T follicular helper cell (primary cell): Measurements from ENCODE around the gene HDAC4.

ENCODE experiments used
- DNase-seq: peaks from one replicate; pipeline ENCODE4 v3.0.0-alpha.2; 2020; ENCODE audit warnings: low read depth

HDAC4 gene

DNA sequence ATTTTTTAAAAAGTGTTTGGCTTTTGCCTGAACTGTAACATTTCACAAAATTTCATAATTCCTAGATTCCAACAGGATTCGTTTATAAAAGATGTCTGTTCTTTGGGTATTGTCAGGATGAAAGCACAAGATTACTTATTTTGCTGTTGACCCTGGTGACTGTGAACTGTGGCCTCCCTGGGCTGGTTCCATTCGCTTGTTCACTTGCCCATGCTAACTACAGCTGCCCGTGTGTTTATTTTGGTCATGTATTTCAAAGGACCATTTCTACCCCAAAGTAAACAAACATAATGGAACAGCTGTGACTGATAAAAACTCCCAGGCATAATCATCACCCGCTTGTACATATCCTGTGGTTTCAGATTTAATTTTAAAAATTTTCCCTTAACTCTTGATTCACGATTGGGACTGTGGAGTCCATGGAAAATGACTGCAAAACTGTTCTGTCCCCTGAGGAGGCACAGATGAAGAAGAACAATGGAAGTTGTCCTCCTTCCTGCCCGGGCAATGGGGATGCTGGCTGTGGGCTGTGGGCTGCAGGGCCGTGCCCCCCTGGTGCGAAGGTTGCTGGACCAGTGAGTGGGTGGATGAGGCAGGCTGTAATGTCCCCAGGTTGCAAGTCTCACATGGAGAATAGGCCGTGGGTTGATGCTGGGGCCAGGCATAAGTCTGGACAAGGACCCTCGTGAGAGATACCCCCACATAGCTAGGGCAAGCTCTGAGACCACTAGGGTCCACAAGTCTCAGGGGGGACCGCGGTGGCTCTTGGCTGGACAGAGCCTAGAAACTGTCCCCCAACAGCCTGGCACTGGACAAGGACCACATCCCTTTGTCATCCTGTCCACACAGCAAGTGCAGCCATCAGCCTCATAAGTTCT lies 28.9 kb upstream of the HDAC4 start:
- no peak for DNase-seq

DNA sequence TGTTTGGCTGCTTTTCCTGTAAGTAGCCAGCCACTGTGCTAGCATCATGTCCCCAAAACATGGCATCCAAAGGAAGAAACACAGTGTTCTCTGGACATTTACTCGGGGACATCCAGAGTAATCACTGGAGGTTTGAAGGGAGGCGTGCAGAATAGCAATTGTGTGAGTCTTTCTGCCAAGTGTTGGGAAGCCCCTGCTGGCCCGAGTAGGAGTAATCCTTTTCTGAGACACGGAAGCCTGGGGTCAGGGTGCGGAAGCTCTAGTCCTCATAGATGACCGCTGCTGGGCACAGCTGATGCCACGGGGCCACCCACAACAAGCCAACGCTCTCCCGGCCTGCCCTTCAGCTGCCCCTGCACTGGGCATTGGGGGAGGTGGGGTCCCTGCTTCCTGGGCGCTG lies 24.8 kb upstream of the HDAC4 start:
- DNase-seq, result no peak

DNA sequence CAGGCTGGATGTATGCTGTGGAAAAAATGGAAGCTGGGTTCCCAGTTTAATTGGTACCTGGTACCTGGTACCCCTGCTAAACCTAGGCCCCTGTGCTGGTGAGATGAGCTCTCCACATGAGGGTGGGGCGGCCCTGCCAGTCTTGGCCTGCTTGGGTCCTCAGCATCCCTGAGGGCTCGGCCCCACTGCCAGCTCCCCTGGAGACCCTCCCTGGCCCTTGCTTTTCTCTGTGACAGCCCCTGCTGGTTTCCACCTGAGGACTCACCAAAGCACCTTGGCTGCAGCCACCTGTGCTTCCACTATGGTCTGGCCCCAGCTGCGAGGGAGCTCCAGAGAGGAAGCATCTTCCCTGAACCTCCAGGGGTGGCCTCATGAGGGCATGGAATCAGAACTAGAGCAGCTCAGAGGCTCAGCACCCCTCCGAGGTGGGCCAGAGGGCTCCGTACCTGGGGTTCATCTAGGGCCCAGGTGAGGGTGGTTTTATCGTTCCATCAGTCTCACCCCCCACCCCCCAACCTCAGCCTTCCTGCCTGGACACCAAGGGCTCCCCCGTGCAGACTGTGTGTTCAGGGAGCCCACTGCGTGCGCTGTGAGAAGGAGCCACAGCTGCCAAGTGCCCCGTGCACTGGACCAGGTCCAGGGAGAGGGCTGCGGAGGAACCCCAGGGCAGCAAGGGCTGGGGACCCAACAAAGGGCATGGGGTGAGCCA lies 23.7 kb upstream of the HDAC4 start:
- no peak for DNase-seq

DNA sequence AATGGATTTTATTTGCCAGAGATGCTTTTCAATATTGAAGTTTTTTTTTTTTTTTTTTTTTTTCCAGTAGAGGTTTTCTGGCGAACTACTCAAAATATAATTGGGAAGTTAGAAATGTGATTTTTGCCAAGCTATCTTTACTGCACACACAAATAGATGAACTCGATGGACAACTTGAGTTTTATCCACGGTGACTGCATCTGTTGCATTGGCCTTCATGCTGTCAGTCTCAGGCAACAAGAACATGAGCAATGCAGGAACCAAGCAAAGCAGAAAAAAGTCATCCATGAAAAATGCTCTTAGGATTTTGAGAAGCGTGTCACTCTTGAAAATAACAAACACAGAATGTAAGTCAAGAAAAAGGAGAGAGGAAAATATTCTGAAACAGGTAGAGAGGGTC lies 22.7 kb upstream of the HDAC4 start:
- no peak for DNase-seq

DNA sequence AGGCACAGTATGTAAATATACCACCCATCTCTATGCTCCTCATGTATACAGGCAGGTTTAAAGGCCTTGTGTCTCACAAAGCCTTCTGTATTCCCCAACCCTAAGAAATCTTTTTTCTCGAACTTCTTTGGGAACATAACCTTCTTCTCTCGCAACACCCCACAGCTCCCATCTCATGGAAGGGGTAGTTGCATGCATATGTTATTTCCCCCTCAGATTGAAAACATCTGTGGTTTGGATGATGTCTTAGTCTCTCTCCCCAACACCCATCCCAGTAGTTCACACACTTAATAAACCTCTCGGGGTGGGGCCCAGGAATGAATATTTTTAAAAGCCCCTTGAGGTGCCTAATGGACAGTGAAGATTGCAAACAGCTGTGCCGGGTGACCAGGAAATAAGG lies 21.0 kb upstream of the HDAC4 start:
- DNase-seq, result no peak

DNA sequence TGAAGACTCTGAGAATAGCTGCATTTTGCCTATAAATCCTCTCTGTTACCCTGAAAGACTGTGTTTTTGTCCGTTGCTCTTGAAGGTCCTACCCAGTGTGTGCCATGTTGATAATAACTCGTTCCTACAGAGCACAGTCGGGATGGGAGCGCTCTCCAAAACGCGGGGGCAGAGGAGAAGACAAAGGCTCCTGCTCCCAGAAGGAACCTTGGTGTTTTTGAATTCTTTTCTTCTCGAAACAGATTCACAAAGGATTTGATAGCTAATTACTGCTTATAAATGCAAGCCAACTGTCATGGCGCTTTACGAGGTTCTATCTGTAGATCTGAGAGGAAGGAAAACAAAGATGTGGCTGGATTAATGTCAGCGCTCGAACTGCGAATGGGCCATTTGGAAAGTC lies 19.3 kb upstream of the HDAC4 start:
- DNase-seq, result no peak

DNA sequence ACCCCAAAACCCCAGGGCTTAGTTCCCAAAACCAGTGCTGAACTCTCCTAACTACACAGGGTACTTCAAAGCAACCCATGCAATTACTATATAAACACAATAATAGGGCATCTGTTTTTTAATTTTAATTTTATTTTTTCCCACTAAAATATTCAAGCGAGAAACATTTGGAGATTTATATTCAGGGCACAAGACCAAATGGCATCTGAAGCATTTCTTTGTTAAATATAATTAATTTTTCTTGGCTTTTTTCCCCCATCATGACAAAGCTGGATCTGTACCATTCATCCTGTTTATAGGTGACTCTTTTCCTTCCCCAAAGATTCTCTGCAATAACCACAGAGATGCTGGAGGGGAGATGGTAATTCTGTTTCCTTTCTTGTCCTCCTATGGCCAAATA lies 18.1 kb upstream of the HDAC4 start:
- DNase-seq, result no peak

DNA sequence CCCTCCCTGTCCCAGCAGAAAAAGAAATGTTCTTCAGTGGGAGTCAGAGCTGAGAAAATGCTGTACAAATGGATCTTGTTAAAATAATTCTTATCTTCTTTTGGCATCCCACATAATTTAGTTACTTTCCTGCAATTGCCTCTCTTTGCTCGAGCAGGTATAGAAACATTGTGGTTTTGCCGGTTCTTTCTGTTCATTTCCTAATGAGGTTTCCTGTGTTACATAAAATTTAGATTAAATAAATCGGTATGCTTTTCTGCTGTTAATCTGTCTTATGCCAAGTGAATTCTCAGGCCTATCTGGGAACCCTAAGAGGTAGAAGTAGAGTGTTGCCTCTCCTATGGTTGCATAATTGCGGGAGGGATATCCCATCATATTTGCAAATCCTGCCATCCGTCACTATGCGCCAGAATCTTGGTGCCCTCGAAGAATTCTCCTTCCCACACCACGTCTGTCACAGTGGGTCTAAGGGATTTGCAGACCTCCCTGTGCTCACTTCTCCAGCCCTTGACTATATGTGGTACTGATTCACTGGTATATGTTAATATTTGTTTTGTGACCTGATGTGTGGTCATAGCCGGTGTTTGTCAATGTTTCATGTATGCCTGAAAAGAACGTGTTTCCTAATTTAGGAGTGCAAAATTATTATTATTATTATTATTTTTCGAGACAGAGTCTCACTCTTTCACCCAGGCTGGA lies 12.2 kb upstream of the HDAC4 start:
- DNase-seq, result no peak

DNA sequence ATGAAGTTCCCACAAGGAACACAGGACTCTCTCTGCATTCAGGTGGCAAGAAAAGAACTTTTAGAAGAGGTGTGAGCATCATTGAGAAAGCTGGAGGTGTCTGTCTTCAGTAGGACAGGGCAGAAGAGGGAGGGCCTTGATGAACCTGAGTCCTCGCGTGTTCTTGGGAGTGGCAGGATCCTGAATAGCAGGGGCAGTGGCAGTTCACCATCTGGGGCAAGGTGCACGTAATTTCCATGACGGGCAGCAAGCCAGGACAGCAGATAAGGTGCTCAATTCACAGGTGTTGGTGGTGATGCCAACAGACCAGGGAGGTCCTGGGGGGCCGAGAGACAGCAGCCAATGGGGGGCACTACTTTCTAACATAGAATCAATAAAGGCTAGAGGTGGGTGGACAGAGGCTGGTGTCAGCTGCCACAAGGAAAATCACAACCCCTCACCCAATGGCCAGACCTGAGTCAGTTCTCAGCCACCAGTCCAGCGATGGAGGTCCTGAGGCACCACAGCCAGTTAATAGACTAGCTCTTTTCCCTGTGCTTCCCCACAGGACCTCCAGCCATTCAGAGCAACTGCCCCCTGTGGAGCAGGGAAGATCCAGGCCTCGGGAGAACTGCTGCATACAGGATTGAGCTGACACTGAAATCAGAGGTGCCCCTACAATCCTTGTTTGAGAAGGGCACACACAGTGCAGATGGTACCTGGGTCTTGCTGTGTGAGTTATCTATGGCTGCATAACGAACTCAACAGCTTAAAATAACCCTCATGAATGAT lies 10.9 kb upstream of the HDAC4 start:
- DNase-seq, result no peak

DNA sequence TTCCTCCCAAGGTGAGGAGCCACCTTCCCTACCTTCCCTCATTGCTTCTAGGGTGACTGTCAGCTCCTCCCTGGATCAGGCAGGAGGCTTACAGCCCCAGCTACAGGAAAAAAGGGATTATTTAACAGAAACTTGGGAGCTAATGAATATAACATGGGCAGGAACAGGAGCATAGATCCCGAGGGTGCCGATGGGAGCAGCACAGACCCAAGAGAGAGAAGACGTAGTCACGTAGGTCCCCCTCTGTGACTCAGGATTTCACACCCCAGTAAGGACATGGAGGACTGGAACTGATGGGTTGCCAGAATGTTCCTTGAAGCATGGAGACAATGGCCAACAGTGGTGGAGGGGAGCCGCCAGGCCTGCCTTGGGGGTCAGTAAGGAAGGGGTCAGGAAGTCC lies 10.3 kb upstream of the HDAC4 start:
- no peak for DNase-seq

DNA sequence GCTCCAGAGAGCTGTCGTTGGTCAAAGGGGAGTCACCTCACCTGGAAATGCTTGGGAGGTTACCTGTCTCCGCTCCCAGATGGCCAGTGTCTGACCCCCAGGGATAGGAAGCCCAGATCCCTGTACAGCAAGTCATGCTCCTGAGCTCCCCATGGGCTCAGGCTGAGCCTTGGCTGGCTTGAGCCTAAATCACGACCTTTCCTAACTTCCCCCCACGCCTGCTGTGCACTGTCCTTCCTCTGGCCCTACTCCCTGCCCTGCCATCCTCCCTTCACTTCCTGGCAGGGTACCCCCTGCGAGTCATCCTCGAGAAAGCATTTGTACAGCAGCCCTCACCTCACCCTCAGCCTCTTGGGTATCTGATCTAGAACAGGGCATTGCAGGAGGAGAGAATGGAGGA lies 9.2 kb upstream of the HDAC4 start:
- DNase-seq, result no peak

DNA sequence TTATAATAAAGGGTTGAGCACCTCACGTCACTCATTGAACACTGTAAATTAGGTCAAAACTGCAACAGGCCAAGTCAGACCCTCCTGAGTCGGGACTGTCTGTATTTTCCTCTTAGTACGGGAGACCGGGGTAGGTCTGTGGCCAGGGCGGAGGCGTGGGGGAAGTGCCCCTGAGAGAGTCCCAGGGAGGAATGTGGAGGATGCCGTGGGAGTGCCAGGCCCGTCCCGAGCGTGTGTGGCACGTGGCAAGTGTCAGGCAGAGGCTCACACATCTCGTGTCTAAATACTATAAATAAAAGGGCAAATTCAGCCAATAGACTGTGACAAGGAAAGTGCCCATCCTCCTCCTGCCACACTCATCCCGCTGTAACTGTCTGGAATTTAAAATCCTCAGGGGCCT lies 6.3 kb upstream of the HDAC4 start:
- no peak for DNase-seq

DNA sequence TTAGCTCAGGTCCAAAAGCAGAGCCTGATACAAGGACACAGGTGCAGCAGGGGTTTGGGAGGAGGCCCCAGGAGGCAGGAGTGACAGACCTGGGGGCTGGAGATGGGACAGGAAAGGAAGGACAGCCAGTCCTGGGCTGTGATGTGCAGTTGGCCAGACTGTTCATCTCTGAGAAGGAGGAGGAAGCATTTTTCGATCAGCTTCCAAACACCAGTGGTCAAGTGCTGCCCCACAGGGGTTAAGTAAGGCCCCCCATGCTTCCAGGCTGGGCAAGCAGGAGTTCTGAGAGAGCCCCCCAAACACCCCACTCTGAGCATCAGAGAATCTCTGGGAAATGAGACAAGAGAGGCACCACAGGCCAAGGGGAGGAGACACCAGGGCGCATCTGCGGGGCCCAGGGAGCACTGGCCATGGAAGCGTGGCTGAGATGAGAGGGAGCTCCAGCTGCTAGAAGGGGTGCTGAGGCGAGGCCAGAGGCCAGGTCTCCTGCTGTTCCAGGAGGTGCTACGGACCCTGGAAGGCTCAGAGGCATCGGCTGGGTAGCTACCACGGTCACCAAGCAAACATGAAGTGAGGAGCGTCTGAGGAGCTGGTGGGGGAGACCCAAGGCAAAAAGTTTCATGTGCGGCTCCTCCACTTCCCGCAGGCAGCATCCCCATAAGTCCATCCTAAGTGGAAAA lies 5.6 kb upstream of the HDAC4 start:
- no peak for DNase-seq

DNA sequence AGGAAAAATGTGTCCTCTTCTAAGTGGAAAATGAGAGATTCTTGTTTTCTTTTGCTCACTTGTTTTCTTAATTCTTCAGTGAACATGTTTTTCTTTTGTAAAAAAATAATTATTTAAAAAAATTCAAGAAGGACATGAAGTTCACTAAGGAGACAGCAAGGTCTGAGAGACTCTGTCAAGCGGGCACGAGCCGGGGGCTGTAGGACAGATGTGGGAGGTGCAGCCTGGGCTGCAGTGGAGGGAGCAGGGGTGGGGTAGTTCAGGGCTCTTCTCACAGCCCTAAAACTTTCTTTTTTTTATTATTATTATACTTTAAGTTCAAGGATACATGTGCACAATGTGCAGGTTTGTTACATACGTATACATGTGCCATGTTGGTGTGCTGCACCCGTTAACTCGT lies 4.3 kb upstream of the HDAC4 start:
- no peak for DNase-seq

DNA sequence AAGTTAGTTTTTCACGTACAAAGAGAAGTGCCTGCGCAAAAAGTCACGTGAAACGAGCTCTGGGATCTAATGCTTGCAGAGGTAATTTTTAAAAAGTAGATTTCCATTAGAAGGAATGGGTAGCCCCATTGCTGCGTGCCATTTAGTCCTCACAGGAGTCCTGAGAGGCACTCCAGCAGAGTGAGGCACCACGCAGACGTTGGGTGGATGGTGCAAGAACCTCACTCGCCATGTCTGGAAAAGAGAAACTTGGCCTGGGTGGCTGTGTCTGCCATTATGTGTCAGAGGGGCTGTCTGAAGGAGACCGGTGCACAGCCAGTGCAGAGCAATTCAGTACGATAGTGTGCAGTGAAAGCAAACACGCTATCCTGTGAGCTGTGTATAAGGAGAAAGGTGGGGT lies 1.8 kb upstream of the HDAC4 start:
- DNase-seq, result no peak

DNA sequence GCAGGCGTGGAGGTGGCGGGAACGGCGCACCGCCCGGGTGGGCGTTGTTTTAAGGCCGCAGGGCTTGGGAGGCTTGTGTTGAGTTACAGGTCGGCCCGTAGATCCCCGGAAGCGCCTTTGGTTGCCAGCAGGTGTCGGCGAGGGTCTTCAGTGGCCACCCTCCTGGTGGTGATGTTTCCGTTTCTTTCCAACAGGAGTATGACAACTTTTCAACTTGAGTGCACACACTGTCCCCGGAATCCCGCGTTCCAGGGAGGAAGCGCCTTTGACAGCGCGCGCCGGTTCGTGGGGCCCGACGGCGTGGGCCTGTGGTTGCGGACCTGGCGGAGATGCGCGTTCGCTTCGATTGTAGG lies 1.0 kb upstream of the HDAC4 start:
- DNase-seq, result peak; percentile 28

DNA sequence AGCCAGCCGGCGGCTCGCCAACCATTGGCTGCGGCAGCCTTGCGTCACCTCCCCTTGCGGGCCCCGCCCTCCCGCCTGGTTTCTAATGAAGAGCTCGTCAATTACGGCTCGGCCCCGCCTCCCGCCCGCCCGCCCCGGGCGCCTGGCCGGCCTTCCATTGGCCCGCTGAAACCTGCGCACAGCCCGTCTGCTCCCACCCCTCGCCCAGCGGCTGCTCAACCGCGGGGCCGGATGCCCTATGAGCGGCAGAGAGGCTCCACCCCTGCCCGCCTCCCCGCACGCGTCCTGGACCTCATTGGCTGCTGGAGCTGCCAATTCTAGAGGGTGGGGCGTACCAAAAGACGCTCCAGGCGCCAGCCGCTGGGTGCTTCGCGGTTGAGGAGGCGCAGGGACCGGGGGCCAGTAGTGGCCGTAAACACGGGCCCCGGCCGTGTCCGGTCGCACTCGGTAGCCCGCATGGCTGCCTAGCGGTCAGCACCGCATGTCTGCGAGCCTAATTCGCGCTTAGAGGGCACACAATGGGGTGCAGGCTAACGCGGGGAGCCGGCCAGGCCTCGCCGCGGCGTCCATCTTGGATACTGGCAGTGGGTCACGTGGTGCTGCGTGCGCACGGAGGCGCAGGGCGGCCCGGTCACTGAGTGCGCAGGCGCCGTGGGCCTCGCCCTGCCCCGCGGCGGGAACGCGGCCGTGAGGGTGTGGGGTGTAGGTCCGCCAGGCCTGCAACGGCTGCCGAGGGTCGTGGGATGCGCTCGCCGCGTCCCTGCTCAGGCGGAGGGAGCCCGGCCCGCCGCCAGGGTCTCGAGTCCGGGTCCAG lies 454 bp upstream of the HDAC4 start:
- peak; percentile 99 for DNase-seq

DNA sequence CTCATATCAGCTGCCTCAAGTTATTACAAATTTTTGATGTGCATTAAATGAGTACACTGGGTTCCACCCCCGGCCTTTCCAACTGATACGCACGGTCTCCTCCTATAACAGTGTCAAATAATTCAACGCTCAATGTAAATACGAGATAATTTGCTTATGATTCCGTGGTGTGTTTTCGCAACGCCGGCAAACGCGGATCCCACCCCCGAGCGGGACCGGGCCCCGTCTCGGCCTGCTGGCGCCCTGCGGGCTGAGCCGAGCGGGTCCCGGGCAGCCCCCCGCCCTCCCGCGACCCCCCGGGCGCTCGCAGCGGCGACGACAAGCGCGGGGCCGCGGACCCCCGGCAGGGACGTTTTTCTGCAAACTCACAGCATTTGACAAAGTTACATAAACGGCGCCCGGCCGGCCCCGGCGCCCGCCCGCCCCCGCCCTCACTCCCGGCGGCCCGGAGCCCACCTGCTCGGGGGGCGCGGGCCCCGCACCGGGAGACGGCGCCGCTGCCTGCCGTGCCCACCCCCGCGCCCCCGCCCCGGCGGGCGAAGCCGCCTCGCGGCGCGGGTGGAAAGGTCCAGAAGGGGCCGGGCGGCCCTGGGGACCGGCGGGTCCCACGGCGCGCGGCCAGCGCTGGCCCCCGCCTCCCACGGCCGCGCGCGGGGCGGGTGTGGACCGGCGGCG lies 762 bp downstream of the HDAC4 start:
- DNase-seq, result no peak

DNA sequence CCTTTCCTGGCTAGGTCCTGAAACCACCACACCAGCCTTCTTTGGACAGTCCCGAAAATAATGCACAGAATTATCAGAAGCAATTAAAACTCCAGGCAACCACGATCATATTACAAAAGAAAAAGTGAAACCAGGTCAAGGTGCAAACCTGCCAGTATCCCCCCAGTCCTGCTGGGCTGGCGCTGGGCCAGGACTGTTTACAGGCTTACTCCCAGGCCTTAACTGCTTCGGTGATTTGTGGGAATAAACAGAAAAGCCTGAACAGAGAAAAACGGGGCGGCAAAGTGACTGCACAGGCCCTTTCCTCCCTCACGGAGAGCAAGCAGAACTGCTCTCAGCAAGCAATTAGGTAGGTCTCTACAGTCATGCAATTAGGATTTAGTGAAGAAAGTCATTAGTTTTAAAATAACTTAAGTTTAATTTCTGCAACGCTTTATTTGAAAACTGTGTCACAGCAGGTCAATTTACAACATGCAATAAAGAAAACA lies 1.3 kb downstream of the HDAC4 start:
- no peak for DNase-seq

DNA sequence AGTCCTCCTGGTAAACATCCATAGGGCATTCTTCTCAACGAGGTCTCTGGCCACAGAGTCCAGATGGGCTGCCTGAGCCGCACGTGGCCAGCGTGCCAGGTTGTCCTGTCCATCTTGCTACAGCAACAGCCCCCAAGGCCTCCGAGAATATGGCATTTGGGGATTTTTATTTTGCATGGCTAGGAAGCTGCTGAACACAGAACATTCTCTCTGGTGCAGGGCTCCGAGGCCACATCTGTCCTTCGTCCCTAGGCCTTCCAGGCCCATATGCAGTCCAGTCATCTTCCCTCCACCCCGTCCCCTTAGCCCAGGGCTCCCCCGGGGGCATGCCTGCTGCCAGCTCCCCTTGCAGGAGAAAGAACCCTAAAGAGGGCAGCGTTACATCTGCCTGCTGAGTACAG lies 2.3 kb downstream of the HDAC4 start:
- DNase-seq, result no peak
